ENCODE data around the gene ZFR.
"Not testable (repeated sequence)": the region's sequence is repeated elsewhere in the genome, so short reads cannot be mapped to it uniquely, and the experiment has no call there.

Gene ZFR

GRCh38 chr5:32422697-32423096 is 21.8 kb downstream of the ZFR start:
- DNase-seq (ENCODE audit: insufficient read length, low spot score) (no peak), FAIRE-seq (no peak)
- TF ChIP-seq PAX5 (IDR thresholded peaks at IDR 0.05; ENCODE audit: insufficient read depth, low read length, severe bottlenecking) (no peak), TAF1 (IDR thresholded peaks at IDR 0.05; ENCODE audit: low read depth, low read length) (no peak), POU2F2 (IDR thresholded peaks at IDR 0.05; ENCODE audit: low read depth, low read length) (no peak), POLR2AphosphoS5 (IDR thresholded peaks at IDR 0.05; ENCODE audit: low read depth, low read length) (no peak), POLR2A (IDR thresholded peaks at IDR 0.05; ENCODE audit: low read depth, low read length) (no peak), SPI1 (IDR thresholded peaks at IDR 0.05; ENCODE audit: low read depth, low read length) (no peak)

GRCh38 chr5:32421075-32421474 is 23.5 kb downstream of the ZFR start:
- TF ChIP-seq POU2F2 (IDR thresholded peaks at IDR 0.05; ENCODE audit: low read depth, low read length) (no peak), POLR2A (IDR thresholded peaks at IDR 0.05; ENCODE audit: low read depth, low read length) (no peak), SPI1 (IDR thresholded peaks at IDR 0.05; ENCODE audit: low read depth, low read length) (no peak), TAF1 (IDR thresholded peaks at IDR 0.05; ENCODE audit: low read depth, low read length) (no peak), PAX5 (IDR thresholded peaks at IDR 0.05; ENCODE audit: insufficient read depth, low read length, severe bottlenecking) (no peak), POLR2AphosphoS5 (IDR thresholded peaks at IDR 0.05; ENCODE audit: low read depth, low read length) (no peak)
- FAIRE-seq, result no peak
- no peak for DNase-seq (ENCODE audit: insufficient read length, low spot score)

- DNase-seq (ENCODE audit: insufficient read length, low spot score) (no peak), FAIRE-seq (no peak)
- TF ChIP-seq POLR2A (IDR thresholded peaks at IDR 0.05; ENCODE audit: low read depth, low read length), result no peak
- no peak for TF ChIP-seq POLR2AphosphoS5 (IDR thresholded peaks at IDR 0.05; ENCODE audit: low read depth, low read length)
- TF ChIP-seq TAF1 (IDR thresholded peaks at IDR 0.05; ENCODE audit: low read depth, low read length), result no peak
- no peak for TF ChIP-seq PAX5 (IDR thresholded peaks at IDR 0.05; ENCODE audit: insufficient read depth, low read length, severe bottlenecking)
- TF ChIP-seq POU2F2 (IDR thresholded peaks at IDR 0.05; ENCODE audit: low read depth, low read length), result no peak
- no peak for TF ChIP-seq SPI1 (IDR thresholded peaks at IDR 0.05; ENCODE audit: low read depth, low read length)
Measured at GRCh38 chr5:32420506-32420905, 24.0 kb downstream of the ZFR start.

- no peak for DNase-seq (ENCODE audit: insufficient read length, low spot score)
- no peak for FAIRE-seq
Measured at GRCh38 chr5:32419791-32420190, 24.7 kb downstream of the ZFR start.

GRCh38 chr5:32413466-32414263 is 30.9 kb downstream of the ZFR start:
- DNase-seq (ENCODE audit: insufficient read length, low spot score), result no peak
- peak; percentile 23 for FAIRE-seq
- TF ChIP-seq PAX5 (IDR thresholded peaks at IDR 0.05; ENCODE audit: insufficient read depth, low read length, severe bottlenecking), result no peak
- no peak for TF ChIP-seq TAF1 (IDR thresholded peaks at IDR 0.05; ENCODE audit: low read depth, low read length)
- TF ChIP-seq POLR2A (IDR thresholded peaks at IDR 0.05; ENCODE audit: low read depth, low read length), result no peak
- no peak for TF ChIP-seq SPI1 (IDR thresholded peaks at IDR 0.05; ENCODE audit: low read depth, low read length)
- no peak for TF ChIP-seq POU2F2 (IDR thresholded peaks at IDR 0.05; ENCODE audit: low read depth, low read length)
- no peak for TF ChIP-seq POLR2AphosphoS5 (IDR thresholded peaks at IDR 0.05; ENCODE audit: low read depth, low read length)

More at GRCh38 chr5:32419791-32420190, 24.7 kb downstream of the ZFR start:
- no peak for TF ChIP-seq POU2F2 (IDR thresholded peaks at IDR 0.05; ENCODE audit: low read depth, low read length)
- no peak for TF ChIP-seq PAX5 (IDR thresholded peaks at IDR 0.05; ENCODE audit: insufficient read depth, low read length, severe bottlenecking)
- no peak for TF ChIP-seq SPI1 (IDR thresholded peaks at IDR 0.05; ENCODE audit: low read depth, low read length)
- no peak for TF ChIP-seq TAF1 (IDR thresholded peaks at IDR 0.05; ENCODE audit: low read depth, low read length)
- no peak for TF ChIP-seq POLR2A (IDR thresholded peaks at IDR 0.05; ENCODE audit: low read depth, low read length)
- no peak for TF ChIP-seq POLR2AphosphoS5 (IDR thresholded peaks at IDR 0.05; ENCODE audit: low read depth, low read length)

GRCh38 chr5:32410630-32411029 is 33.9 kb downstream of the ZFR start:
- FAIRE-seq (no peak), DNase-seq (ENCODE audit: insufficient read length, low spot score) (no peak)
- no peak for TF ChIP-seq PAX5 (IDR thresholded peaks at IDR 0.05; ENCODE audit: insufficient read depth, low read length, severe bottlenecking)
- TF ChIP-seq SPI1 (IDR thresholded peaks at IDR 0.05; ENCODE audit: low read depth, low read length), result no peak
- TF ChIP-seq TAF1 (IDR thresholded peaks at IDR 0.05; ENCODE audit: low read depth, low read length), result no peak
- TF ChIP-seq POLR2A (IDR thresholded peaks at IDR 0.05; ENCODE audit: low read depth, low read length), result no peak
- no peak for TF ChIP-seq POLR2AphosphoS5 (IDR thresholded peaks at IDR 0.05; ENCODE audit: low read depth, low read length)
- TF ChIP-seq POU2F2 (IDR thresholded peaks at IDR 0.05; ENCODE audit: low read depth, low read length), result no peak

GRCh38 chr5:32406650-32407049 is 37.9 kb downstream of the ZFR start:
- TF ChIP-seq POLR2AphosphoS5 (IDR thresholded peaks at IDR 0.05; ENCODE audit: low read depth, low read length), result no peak
- no peak for FAIRE-seq

GRCh38 chr5:32405507-32405906 is 39.0 kb downstream of the ZFR start:
- no peak for FAIRE-seq
- TF ChIP-seq PAX5 (IDR thresholded peaks at IDR 0.05; ENCODE audit: insufficient read depth, low read length, severe bottlenecking) (no peak), POLR2A (IDR thresholded peaks at IDR 0.05; ENCODE audit: low read depth, low read length) (no peak), POLR2AphosphoS5 (IDR thresholded peaks at IDR 0.05; ENCODE audit: low read depth, low read length) (no peak), POU2F2 (IDR thresholded peaks at IDR 0.05; ENCODE audit: low read depth, low read length) (no peak), SPI1 (IDR thresholded peaks at IDR 0.05; ENCODE audit: low read depth, low read length) (no peak), TAF1 (IDR thresholded peaks at IDR 0.05; ENCODE audit: low read depth, low read length) (no peak)
- no peak for DNase-seq (ENCODE audit: insufficient read length, low spot score)

More at GRCh38 chr5:32406650-32407049, 37.9 kb downstream of the ZFR start:
- DNase-seq (ENCODE audit: insufficient read length, low spot score), result no peak

GRCh38 chr5:32403760-32404159 is 40.8 kb downstream of the ZFR start:
- FAIRE-seq, result no peak
- no peak for TF ChIP-seq PAX5 (IDR thresholded peaks at IDR 0.05; ENCODE audit: insufficient read depth, low read length, severe bottlenecking)
- no peak for TF ChIP-seq POLR2AphosphoS5 (IDR thresholded peaks at IDR 0.05; ENCODE audit: low read depth, low read length)
- TF ChIP-seq SPI1 (IDR thresholded peaks at IDR 0.05; ENCODE audit: low read depth, low read length), result no peak
- no peak for TF ChIP-seq POLR2A (IDR thresholded peaks at IDR 0.05; ENCODE audit: low read depth, low read length)

GRCh38 chr5:32400401-32400800 is 44.1 kb downstream of the ZFR start:
- no peak for DNase-seq (ENCODE audit: insufficient read length, low spot score)
- peak; percentile 5 for FAIRE-seq
- TF ChIP-seq POU2F2 (IDR thresholded peaks at IDR 0.05; ENCODE audit: low read depth, low read length), result no peak

More at GRCh38 chr5:32403760-32404159, 40.8 kb downstream of the ZFR start:
- DNase-seq (ENCODE audit: insufficient read length, low spot score), result no peak

- FAIRE-seq; DNase-seq (ENCODE audit: insufficient read length, low spot score): not testable (repeated sequence)
Measured at GRCh38 chr5:32398754-32399153, 45.8 kb downstream of the ZFR start.

Data from GM12891 (cell line).